ENCODE data around the gene TMEM220. TPM values are rescaled to one million over a fixed set of nuclear protein-coding genes. Genes with fewer than 3 reads are reported as not detected.

TMEM220 gene
- total RNA-seq, 2 donors from 2014 or later = 7.0 to 7.5 TPM

DNA sequence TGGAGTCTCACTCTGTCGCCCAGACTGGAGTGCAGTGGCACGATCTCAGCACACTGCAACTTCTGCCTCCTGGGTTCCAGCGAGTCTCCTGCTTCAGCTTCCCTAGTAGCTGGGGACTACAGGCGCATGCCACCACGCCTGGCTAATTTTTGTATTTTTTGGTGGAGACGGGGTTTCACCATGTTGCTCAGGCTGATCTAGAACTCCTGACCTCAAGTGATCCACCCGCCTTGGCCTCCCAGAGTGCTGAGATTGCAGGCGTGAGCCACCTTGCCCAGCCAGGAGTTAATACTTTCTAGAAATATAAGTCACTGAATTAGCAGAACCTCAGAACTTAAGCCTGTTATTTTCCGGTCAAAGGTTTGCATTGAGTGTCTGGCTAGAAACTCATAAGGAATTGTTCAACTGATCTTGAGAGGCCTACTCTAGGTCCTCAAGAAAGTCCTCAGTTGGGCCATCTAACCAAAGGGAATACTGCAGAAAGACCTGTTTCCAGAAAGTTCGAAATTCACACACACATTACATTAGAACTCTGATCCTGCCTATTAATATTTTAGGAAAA, 1.4 kb downstream of the TMEM220 start:
- ATAC-seq (ENCODE audit: insufficient number of reproducible peaks, low FRiP score, low read depth) = no peak
- H3K4me3 ChIP-seq = no peak overlapping the region

DNA sequence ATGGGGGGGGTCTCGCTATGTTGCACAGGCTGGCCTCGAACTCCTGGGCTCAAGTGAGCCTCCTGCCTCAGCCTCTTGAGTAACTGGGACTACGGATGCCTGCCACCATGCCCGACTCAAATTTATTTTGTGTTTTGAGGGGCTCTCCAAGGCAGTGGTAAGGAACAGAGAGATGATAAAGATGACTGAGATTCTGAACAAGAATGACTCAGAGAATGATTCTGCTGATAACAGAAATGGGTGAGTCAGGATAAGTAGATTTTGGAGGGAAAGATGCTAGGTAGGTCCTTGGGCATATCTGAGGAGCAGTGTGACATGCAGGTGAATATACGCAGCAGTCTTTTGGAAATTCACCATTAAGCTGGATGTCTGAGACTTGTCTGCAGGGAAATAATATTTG, 2.6 kb downstream of the TMEM220 start:
- Histone ChIP-seq H3K9me3 (no peaks in the 10 kb centered on the region), H3K27ac (no peak overlapping the region), H3K27me3 (replicated peaks; ENCODE audit: insufficient read depth) (no peaks in the 10 kb centered on the region), H3K36me3 (peaks cover 21% of the 10 kb centered on the region), H3K4me3 (no peak overlapping the region), H3K4me1 (ENCODE audit: control insufficient read depth in 1 of 2, low read depth in 2 of 2) (peaks cover 4 to 18% of the 10 kb centered on the region in 2 donors)
- TF ChIP-seq, protein P1, sequence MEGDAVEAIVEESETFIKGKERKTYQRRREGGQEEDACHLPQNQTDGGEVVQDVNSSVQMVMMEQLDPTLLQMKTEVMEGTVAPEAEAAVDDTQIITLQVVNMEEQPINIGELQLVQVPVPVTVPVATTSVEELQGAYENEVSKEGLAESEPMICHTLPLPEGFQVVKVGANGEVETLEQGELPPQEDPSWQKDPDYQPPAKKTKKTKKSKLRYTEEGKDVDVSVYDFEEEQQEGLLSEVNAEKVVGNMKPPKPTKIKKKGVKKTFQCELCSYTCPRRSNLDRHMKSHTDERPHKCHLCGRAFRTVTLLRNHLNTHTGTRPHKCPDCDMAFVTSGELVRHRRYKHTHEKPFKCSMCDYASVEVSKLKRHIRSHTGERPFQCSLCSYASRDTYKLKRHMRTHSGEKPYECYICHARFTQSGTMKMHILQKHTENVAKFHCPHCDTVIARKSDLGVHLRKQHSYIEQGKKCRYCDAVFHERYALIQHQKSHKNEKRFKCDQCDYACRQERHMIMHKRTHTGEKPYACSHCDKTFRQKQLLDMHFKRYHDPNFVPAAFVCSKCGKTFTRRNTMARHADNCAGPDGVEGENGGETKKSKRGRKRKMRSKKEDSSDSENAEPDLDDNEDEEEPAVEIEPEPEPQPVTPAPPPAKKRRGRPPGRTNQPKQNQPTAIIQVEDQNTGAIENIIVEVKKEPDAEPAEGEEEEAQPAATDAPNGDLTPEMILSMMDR (IDR thresholded peaks at IDR 0.05) = no peak
- ATAC-seq (ENCODE audit: insufficient number of reproducible peaks, low FRiP score, low read depth) (no peak), DNase-seq (ENCODE audit: low spot score) (no peak)

More for the DNA sequence above, 1.4 kb downstream of the TMEM220 start:
- Histone ChIP-seq H3K9me3 (no peaks in the 10 kb centered on the region), H3K27me3 (replicated peaks; ENCODE audit: insufficient read depth) (no peaks in the 10 kb centered on the region), H3K27ac (peak overlapping the region; percentile 87 to 95), H3K36me3 (peaks cover 12% of the 10 kb centered on the region), H3K4me1 (ENCODE audit: control insufficient read depth in 1 of 2, low read depth in 2 of 2) (peaks cover 4 to 18% of the 10 kb centered on the region in 2 donors)
- TF ChIP-seq, protein P1 (IDR thresholded peaks at IDR 0.05) = no peak
- no peak for DNase-seq (ENCODE audit: low spot score)

DNA sequence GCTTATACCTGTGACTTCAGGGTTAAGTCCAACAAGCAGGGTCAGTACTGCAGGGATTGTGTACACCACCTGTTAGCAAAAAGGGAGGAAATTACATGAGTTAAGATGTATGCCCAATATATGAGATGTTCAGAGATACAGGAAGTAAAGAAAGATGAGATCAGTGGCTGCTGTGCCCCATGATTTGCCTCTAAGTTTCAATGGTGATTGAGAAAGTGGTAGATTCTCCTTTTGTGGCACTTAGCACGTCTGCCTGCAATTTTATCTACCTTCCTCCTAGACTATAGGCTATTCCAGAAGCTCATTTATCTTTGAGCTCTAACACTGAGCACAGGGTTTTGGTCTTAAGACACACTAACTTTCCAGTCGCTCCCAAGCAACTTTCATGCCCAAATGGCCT, 3.6 kb downstream of the TMEM220 start:
- H3K4me1 ChIP-seq (ENCODE audit: control insufficient read depth in 1 of 2, low read depth in 2 of 2) = peaks cover 4 to 15% of the 10 kb centered on the region in 2 donors
- no peaks in the 10 kb centered on the region for H3K9me3 ChIP-seq
- TF ChIP-seq, protein P1 (IDR thresholded peaks at IDR 0.05) = no peak
- peaks cover 22% of the 10 kb centered on the region for H3K36me3 ChIP-seq
- no peak overlapping the region for H3K27ac ChIP-seq
- H3K4me3 ChIP-seq = no peak overlapping the region
- ATAC-seq (ENCODE audit: insufficient number of reproducible peaks, low FRiP score, low read depth) (no peak), DNase-seq (ENCODE audit: low spot score) (no peak)
- H3K27me3 ChIP-seq (replicated peaks; ENCODE audit: insufficient read depth) = no peaks in the 10 kb centered on the region

DNA sequence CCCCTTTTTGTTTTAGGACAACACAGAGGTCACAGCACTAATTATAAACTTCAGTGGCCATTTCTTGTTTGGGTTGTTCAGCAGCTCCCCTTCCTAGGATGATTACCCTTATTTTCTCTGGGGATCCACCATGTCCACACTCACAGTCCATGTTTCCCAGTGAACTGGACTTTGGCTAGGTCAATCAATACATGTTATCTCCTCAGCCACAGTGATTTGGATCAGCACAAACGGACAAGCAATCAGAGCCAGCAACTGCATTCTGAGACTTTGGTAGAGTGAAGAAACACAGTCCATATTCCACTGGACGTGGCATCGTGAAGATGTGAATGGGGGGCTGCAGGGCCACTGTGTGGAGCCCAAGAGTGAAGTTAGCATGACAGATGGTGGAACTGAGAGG, 4.6 kb downstream of the TMEM220 start:
- peaks cover 26% of the 10 kb centered on the region for H3K36me3 ChIP-seq
- DNase-seq (ENCODE audit: low spot score) = no peak

DNA sequence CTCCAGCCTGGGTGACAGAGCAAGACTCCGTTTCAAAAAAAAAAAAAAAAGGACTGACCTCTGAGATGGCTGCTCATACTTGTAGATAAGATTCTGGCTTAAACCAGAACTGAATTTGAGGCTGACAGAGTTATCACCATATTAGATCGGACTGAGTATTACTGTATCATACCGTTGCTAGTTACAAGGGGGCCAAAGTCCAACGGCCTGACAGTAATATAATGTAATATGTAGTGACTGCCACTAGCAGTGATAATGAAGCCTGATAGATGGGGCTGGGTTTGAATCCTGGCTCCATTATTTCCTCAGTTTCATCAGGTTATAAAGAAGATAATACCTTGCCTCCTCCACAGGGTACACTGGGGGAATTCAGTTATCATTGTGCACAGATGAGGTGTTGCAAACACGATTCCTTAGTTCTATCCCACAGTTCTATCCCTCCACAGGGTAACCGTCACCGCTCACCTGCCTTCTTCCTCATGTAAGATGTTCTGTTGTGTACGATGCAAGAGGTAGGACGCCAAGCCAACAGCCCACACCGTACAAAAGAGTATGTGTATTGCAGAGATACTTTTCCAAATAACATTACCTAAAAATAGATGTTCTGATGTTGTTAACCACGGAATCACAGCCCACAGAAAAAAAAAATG, 5.2 kb downstream of the TMEM220 start:
- no peak for DNase-seq (ENCODE audit: low spot score)
- no peaks in the 10 kb centered on the region for H3K9me3 ChIP-seq
- H3K27me3 ChIP-seq (replicated peaks; ENCODE audit: insufficient read depth) = no peaks in the 10 kb centered on the region
- peaks cover 0 to 8% of the 10 kb centered on the region in 2 donors for H3K4me1 ChIP-seq (ENCODE audit: control insufficient read depth in 1 of 2, low read depth in 2 of 2)
- no peak overlapping the region for H3K4me3 ChIP-seq
- ATAC-seq (ENCODE audit: insufficient number of reproducible peaks, low FRiP score, low read depth) = no peak
- H3K36me3 ChIP-seq = peaks cover 26% of the 10 kb centered on the region
- TF ChIP-seq, protein P1 (IDR thresholded peaks at IDR 0.05) = no peak
- H3K27ac ChIP-seq = no peak overlapping the region

More for the DNA sequence above, 4.6 kb downstream of the TMEM220 start:
- Histone ChIP-seq H3K4me3 (no peak overlapping the region), H3K27ac (no peak overlapping the region), H3K4me1 (ENCODE audit: control insufficient read depth in 1 of 2, low read depth in 2 of 2) (peaks cover 0 to 8% of the 10 kb centered on the region in 2 donors), H3K27me3 (replicated peaks; ENCODE audit: insufficient read depth) (no peaks in the 10 kb centered on the region), H3K9me3 (no peaks in the 10 kb centered on the region)
- TF ChIP-seq, protein P1 (IDR thresholded peaks at IDR 0.05) = no peak
- ATAC-seq (ENCODE audit: insufficient number of reproducible peaks, low FRiP score, low read depth) = no peak
